Measurements from ENCODE around the gene ASXL1. TPM values are rescaled to one million over a fixed set of nuclear protein-coding genes. Genes with fewer than 3 reads are reported as not detected.

Gene ASXL1
- total and polyA plus RNA-seq, 9 of the 15 experiments (the other 6 are each of a cell fraction or from before 2014, with no cell fraction given), result 6.5 to 65.3 (median 32.3) TPM

DNA sequence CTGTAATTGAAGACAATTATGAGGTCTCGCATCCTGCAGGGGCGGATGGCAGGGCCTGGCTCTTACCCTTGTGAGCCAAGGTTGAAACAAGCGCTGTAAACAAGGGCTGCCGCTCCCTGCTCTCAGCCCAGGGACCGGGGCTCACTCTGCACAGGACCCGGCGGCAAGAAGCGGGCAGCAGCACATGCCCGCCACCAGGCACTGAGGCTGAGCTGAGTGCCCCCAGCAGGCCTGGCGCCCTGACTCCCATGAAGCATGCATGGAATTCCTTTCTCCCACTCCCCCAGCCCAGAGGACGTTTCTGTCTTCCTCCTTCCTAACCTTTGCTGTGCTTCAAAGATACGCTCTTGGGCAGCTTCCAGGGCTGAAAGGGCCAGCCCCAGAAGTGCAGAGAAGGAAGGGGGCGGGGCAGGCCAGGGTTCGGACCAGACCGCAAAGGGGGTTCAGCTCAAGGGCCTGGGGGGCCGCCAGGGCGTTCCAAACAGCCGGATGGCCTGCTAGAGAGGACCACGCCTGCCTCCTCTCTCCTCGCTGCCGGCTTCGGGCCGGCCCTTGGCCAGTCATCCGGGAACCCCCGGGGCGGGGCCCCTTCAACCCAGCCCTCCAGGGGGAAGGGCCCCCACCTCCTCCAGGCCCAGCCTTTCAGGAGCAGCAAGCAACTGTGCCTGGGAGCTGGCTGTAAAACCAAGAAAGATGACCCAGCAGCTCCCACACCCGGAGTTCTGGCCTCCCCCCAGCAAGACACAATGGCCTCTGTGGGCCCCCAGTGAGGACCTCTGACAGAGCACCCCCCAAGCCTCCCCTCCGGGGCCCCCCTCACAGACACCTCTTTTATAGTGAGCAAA lies 117.1 kb downstream of the ASXL1 start (continued):
- TF ChIP-seq, protein P1, sequence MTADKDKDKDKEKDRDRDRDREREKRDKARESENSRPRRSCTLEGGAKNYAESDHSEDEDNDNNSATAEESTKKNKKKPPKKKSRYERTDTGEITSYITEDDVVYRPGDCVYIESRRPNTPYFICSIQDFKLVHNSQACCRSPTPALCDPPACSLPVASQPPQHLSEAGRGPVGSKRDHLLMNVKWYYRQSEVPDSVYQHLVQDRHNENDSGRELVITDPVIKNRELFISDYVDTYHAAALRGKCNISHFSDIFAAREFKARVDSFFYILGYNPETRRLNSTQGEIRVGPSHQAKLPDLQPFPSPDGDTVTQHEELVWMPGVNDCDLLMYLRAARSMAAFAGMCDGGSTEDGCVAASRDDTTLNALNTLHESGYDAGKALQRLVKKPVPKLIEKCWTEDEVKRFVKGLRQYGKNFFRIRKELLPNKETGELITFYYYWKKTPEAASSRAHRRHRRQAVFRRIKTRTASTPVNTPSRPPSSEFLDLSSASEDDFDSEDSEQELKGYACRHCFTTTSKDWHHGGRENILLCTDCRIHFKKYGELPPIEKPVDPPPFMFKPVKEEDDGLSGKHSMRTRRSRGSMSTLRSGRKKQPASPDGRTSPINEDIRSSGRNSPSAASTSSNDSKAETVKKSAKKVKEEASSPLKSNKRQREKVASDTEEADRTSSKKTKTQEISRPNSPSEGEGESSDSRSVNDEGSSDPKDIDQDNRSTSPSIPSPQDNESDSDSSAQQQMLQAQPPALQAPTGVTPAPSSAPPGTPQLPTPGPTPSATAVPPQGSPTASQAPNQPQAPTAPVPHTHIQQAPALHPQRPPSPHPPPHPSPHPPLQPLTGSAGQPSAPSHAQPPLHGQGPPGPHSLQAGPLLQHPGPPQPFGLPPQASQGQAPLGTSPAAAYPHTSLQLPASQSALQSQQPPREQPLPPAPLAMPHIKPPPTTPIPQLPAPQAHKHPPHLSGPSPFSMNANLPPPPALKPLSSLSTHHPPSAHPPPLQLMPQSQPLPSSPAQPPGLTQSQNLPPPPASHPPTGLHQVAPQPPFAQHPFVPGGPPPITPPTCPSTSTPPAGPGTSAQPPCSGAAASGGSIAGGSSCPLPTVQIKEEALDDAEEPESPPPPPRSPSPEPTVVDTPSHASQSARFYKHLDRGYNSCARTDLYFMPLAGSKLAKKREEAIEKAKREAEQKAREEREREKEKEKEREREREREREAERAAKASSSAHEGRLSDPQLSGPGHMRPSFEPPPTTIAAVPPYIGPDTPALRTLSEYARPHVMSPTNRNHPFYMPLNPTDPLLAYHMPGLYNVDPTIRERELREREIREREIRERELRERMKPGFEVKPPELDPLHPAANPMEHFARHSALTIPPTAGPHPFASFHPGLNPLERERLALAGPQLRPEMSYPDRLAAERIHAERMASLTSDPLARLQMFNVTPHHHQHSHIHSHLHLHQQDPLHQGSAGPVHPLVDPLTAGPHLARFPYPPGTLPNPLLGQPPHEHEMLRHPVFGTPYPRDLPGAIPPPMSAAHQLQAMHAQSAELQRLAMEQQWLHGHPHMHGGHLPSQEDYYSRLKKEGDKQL (CRISPR knock-in tag; IDR thresholded peaks at IDR 0.05; ENCODE audit: borderline replicate concordance), result no peak
- no peak for TF ChIP-seq CBX5 (IDR thresholded peaks at IDR 0.05; ENCODE audit: borderline replicate concordance, low read depth)
- peak; percentile 95 for TF ChIP-seq HMGN3 (IDR thresholded peaks at IDR 0.05; ENCODE audit: borderline replicate concordance, extremely low read depth, insufficient read length, low read depth, low read length)
- peak in 1 of 2 experiments; percentile 47; a peak in 1 of 4 replicates for TF ChIP-seq NONO (IDR thresholded peaks at IDR 0.05; ENCODE audit: low read depth in 2 of 2, low read length in 1 of 2)
- no peak for TF ChIP-seq U2AF1 (optimal IDR thresholded peaks at IDR 0.05; ENCODE audit: low read depth, low read length)
- TF ChIP-seq DMBX1 (CRISPR knock-in tag; IDR thresholded peaks at IDR 0.05; ENCODE audit: borderline replicate concordance), result no peak
- peak; percentile 70; the same call in 1 of the 2 replicates for TF ChIP-seq ZNF197 (CRISPR knock-in tag; IDR thresholded peaks at IDR 0.05; ENCODE audit: low read depth)
- no peak for TF ChIP-seq ZNF134 (CRISPR knock-in tag; conservative IDR thresholded peaks at IDR 0.05)
- TF ChIP-seq CTBP1 (IDR thresholded peaks at IDR 0.05; ENCODE audit: borderline replicate concordance), result peak; percentile 67; the same call in 1 of the 2 replicates
- TF ChIP-seq TRIM28 (IDR thresholded peaks at IDR 0.05), result no peak
- TF ChIP-seq SRSF1 (IDR thresholded peaks at IDR 0.05; ENCODE audit: low read depth, low read length), result no peak
- no peak for TF ChIP-seq CHCHD3 (CRISPR knock-in tag; IDR thresholded peaks at IDR 0.05)
- no peak for TF ChIP-seq HDAC8 (tag; IDR thresholded peaks at IDR 0.05)
- TF ChIP-seq CAMTA2 (CRISPR knock-in tag; conservative IDR thresholded peaks at IDR 0.05), result no peak
- TF ChIP-seq MIER1 (IDR thresholded peaks at IDR 0.05; ENCODE audit: low read depth), result 0 out of 2 replicates have a peak, but pooled peaks have one; percentile 20
- TF ChIP-seq JUN (IDR thresholded peaks at IDR 0.05; ENCODE audit: borderline replicate concordance, low read depth, low read length), result no peak
- TF ChIP-seq JUN (CRISPR knock-in tag; IDR thresholded peaks at IDR 0.05; ENCODE audit: borderline replicate concordance), result 0 out of 2 replicates have a peak, but pooled peaks have one; percentile 37
- TF ChIP-seq ZNF175 (CRISPR knock-in tag; IDR thresholded peaks at IDR 0.05; ENCODE audit: low read depth), result 0 out of 2 replicates have a peak, but pooled peaks have one; percentile 50
- TF ChIP-seq GTF2A2 (tag; IDR thresholded peaks at IDR 0.05), result no peak
- no peak for TF ChIP-seq BRD9 (IDR thresholded peaks at IDR 0.05; ENCODE audit: low read depth, partially characterized antibody)
- TF ChIP-seq RCOR1 (IDR thresholded peaks at IDR 0.05; ENCODE audit: borderline replicate concordance in 1 of 2, low read depth in 2 of 2, low read length in 2 of 2), result peak; percentile 38 to 46; a peak in 1 of 4 replicates
- TF ChIP-seq, protein P2, sequence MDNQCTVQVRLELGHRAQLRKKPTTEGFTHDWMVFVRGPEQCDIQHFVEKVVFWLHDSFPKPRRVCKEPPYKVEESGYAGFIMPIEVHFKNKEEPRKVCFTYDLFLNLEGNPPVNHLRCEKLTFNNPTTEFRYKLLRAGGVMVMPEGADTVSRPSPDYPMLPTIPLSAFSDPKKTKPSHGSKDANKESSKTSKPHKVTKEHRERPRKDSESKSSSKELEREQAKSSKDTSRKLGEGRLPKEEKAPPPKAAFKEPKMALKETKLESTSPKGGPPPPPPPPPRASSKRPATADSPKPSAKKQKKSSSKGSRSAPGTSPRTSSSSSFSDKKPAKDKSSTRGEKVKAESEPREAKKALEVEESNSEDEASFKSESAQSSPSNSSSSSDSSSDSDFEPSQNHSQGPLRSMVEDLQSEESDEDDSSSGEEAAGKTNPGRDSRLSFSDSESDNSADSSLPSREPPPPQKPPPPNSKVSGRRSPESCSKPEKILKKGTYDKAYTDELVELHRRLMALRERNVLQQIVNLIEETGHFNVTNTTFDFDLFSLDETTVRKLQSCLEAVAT (IDR thresholded peaks at IDR 0.05), result no peak; a peak in 1 of 4 replicates
